Renal cortex interstitium (tissue), 11 donors: ENCODE measurements around the gene C4A. TPM values are rescaled to one million over a fixed set of nuclear protein-coding genes. Genes with fewer than 3 reads are reported as not detected.
"Not testable (repeated sequence)": the region's sequence is repeated elsewhere in the genome, so short reads cannot be mapped to it uniquely, and the experiment has no call there.

Experiments
- DNase-seq, 11 donors: peaks; one replicate each; pipeline ENCODE4 v3.0.0-alpha.2; 2013; ENCODE audit warnings: low read depth in 9 of 11, low spot score in 4 of 11; ENCODE audit errors: extremely low read depth in 1 of 11
- polyA plus RNA-seq, 3 donors: library from polyadenylated mRNA; unstranded; fragments of 120-200 nt; gene quantifications; one replicate each; pipeline ENCODE4 v1.2.1, GENCODE V29; 2013; ENCODE audit not compliant: insufficient read length in 3 of 3

Gene C4A
- polyA plus RNA-seq, 3 donors: 15.7 to 22.4 (median 22.4) TPM

DNA sequence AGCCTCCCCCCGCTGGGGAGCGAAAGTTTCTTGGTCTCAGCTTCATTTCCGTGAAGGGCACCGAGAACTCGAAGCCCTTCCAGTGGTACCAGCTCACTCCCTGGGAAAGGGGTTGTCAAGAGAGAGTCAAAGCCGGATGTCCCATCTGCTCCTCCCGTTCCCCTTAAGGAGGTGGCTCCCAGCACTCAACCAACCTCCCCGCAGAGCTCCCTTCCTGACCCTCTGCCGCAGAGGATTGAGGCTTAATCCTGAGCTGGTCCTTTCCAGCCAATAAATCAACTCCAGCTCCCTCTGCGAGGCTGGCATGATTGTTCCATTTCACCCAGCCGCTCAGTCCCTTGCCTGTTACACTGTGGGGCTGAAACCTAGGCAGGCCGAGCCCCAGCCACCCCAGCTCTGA lies 26.8 kb downstream of the C4A start:
- not testable (repeated sequence) for DNase-seq

- not testable (repeated sequence) for DNase-seq
These were observed 27.7 kb downstream of the C4A start for GRCh38 chr6:32009537-32009936.

- not testable (repeated sequence) for DNase-seq
These were observed 29.1 kb downstream of the C4A start for GRCh38 chr6:32010856-32011530.

DNA sequence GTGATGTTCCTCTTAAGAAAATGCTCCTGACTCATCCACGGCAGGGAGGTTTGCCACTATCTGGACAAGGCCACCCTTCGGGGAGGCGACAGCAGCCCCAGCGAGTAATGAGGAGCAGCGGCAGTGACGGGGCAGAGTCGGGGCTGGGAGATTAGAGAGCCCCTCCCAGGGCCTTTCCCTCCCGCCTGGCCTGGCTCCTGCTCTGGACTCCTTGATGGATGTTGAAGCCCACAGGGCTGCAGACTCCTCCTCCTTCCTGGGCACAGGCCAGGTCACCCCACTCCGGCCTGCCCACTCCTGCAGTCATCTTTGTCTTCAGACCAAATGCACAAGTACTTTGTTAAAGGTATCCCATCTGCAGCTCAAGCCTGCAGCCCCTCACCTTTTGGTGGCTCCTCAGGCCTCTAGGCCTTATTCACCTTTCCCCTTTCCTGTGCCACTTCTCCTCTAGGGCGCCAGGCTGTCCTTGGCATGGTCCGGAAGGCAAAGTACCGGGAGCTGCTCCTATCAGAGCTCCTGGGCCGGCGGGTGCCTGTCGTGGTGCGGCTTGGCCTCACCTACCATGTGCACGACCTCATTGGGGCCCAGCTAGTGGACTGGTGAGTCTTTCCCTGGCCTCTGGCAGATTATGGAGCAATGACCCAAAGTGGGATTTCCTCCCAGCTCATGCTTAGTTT lies 31.2 kb downstream of the C4A start:
- DNase-seq: not testable (repeated sequence)

GRCh38 chr6:32013738-32014137 lies 31.9 kb downstream of the C4A start:
- DNase-seq: not testable (repeated sequence)

DNA sequence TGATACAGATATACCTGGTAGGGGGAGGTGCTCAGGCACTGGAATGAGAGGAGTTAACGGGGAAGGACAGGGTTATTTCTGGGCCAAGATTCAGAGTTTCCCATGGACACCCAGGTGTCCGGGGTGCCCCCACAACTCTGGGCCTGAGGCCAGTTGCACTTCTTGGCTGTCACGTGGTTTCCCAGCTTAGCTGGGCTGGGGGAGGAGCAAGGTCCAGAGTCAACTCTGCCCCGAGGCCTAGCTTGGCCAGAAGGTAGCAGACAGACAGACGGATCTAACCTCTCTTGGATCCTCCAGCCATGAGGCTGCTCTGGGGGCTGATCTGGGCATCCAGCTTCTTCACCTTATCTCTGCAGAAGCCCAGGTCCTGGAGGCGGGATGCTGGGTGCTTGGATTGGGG lies 32.7 kb downstream of the C4A start, which contains the start of gene C4B:
C4B (plus strand) TSS at position 249 of the 400 bp plus-strand sequence; CDS start at position 300, 51 bp downstream.
- not testable (repeated sequence) for DNase-seq

- DNase-seq: not testable (repeated sequence)
These were observed 40.2 kb downstream of the C4A start for GRCh38 chr6:32022100-32022499.

DNA sequence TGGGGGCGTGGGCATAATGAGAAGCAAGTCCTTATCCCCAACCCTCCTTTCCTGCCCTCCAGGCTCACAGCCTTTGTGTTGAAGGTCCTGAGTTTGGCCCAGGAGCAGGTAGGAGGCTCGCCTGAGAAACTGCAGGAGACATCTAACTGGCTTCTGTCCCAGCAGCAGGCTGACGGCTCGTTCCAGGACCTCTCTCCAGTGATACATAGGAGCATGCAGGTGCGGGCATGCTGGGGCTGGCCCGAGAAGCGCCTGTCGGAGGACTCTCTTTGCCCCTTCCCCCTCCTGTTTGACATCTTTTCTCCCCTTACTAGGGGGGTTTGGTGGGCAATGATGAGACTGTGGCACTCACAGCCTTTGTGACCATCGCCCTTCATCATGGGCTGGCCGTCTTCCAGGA lies 46.8 kb downstream of the C4A start:
- DNase-seq: not testable (repeated sequence)

DNA sequence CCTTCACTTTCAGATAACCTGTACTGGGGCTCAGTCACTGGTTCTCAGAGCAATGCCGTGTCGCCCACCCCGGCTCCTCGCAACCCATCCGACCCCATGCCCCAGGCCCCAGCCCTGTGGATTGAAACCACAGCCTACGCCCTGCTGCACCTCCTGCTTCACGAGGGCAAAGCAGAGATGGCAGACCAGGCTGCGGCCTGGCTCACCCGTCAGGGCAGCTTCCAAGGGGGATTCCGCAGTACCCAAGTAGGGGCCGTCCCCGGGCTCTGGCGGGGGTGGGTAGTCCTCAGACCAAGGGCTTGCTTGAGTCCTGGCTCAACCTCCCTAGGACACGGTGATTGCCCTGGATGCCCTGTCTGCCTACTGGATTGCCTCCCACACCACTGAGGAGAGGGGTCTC lies 47.7 kb downstream of the C4A start:
- not testable (repeated sequence) for DNase-seq

- not testable (repeated sequence) for DNase-seq
These were observed 53.6 kb downstream of the C4A start for GRCh38 chr6:32035283-32036013.

GRCh38 chr6:32037136-32037535 lies 55.3 kb downstream of the C4A start:
- DNase-seq: not testable (repeated sequence)

DNA sequence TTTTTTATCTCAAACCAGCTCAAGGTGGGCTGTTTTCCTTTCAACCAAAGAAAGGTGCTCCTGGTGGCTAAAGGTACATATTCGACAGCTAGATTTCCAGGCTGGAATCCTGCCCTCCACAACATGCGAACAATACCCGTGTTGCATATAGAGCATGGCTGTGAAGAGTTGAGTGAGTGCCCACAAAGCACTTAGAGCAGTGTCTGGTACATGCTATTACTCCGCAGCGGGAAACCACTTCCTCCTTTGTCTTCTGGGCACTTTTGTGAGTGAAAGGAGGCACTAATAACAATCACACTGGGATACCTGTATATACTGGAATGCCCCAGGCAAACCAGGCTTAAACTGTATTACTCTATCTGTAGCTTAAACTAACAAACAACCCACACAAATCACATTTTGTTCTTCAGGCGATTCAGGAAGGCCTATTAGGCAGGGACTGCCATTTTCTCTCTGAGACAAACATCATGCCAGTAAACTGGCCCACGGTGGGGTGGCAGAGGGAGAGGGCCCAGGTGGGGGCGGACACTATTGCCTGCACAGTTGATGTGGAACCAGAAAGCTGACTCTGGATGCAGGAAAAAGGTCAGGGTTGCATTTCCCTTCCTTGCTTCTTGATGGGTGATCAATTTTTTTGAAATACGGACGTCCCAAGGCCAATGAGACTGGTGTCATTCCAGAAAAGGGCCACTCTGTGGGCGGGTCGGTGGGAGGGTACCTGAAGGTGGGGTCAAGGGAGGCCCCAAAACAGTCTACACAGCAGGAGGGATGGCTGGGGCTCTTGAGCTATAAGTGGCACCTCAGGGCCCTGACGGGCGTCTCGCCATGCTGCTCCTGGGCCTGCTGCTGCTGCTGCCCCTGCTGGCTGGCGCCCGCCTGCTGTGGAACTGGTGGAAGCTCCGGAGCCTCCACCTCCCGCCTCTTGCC lies 56.0 kb downstream of the C4A start, which contains the start of gene CYP21A2:
CYP21A2 (plus strand) TSS at position 818 of the 927 bp plus-strand sequence; CDS start at position 826, 8 bp downstream.
- not testable (repeated sequence) for DNase-seq

- DNase-seq: not testable (repeated sequence)
These were observed 57.0 kb downstream of the C4A start for GRCh38 chr6:32038878-32039277.

- not testable (repeated sequence) for DNase-seq
These were observed 57.7 kb downstream of the C4A start for GRCh38 chr6:32039321-32040274.

DNA sequence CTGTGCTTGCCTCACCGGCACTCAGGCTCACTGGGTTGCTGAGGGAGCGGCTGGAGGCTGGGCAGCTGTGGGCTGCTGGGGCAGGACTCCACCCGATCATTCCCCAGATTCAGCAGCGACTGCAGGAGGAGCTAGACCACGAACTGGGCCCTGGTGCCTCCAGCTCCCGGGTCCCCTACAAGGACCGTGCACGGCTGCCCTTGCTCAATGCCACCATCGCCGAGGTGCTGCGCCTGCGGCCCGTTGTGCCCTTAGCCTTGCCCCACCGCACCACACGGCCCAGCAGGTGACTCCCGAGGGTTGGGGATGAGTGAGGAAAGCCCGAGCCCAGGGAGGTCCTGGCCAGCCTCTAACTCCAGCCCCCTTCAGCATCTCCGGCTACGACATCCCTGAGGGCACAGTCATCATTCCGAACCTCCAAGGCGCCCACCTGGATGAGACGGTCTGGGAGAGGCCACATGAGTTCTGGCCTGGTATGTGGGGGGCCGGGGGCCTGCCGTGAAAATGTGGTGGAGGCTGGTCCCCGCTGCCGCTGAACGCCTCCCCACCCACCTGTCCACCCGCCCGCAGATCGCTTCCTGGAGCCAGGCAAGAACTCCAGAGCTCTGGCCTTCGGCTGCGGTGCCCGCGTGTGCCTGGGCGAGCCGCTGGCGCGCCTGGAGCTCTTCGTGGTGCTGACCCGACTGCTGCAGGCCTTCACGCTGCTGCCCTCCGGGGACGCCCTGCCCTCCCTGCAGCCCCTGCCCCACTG lies 58.6 kb downstream of the C4A start:
- DNase-seq: not testable (repeated sequence)

GRCh38 chr6:32041050-32041321 lies 59.1 kb downstream of the C4A start:
- DNase-seq: not testable (repeated sequence)

- not testable (repeated sequence) for DNase-seq
These were observed 59.5 kb downstream of the C4A start for GRCh38 chr6:32041385-32041784.
